GM19455 (cell line): ENCODE results near the gene FKBP7.
A peak's percentile ranks its signal among the peaks of the same experiment; 100 is the strongest.
"Not testable (repeated sequence)": the region's sequence is repeated elsewhere in the genome, so short reads cannot be mapped to it uniquely, and the experiment has no call there.

Experiments used
- ATAC-seq: cut with Tn5 transposase; IDR thresholded peaks from one replicate; pipeline ENCODE4 v1.9.1; 2021; ENCODE audit not compliant: unreplicated experiment

Gene FKBP7

DNA sequence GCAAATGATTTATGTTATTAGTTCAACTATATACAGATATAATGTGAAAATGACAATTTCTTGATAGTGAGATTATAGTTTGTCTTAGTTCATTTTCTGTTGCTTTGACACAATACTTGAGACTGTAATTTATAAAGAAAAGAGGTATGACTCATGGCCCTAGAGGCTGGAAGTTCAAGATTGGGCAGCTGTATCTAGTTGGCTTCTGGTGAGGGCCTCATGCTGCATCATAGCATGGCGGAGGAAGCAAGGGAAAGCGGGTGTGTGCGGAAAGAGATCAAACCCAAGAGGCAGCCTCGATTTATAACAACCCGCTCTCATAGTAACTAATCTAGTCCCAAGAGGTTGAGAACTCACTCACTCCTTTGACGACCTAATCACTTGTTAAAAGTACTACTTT lies 13.2 kb upstream of the FKBP7 start:
- ATAC-seq, result no peak

DNA sequence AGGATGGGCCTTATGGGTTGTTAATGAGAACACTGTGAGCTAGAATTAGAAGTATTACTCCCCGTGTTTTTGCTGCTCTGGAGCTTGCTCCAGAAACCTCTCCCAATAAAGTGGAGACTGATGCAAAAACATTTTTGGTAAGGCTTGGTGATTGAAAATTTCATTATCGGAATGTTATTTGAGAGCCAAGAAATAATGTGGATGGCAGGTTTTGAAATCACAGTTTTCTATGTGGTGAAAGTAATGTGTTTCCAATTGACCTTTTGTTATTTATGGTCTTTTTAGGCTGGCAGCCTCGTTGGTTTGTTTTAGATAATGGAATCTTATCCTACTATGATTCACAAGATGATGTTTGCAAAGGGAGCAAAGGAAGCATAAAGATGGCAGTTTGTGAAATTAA lies 7.0 kb upstream of the FKBP7 start:
- ATAC-seq, result no peak

DNA sequence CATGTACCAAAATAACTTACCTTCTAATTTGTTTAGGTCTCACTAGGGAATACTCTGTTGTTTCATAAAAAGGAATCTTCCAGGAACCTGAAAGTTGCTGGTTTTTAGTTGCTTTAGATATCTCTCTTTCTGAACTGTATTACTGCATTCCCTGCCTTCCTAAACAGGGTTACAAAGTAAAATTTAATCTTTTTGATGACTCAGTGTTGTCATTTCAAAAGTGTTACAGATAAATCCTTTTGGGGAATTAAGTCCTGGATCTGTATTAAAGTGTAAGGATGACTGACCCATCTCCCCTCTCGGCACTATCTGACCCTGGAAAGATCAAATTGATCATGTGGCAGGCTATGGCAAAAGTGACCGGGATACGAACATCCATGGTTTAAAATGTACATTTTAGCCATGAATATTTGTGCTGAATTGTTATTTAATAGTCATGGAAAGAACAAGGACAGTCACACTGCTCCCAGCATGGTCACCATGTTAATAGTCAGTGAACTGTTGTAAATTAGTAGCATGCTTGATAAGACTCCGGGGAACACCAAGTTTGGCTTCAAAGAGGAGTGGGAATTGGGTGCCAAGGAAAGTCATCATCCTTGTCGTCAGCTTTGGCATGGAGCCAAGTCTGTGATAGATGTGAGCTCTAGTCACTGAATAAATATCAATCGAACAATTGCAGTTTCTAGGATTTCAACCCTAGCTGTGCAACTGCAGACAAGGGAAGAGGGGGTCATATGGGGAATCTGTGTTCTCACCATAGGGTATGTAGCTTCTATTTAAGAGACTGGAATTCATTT lies 6.0 kb upstream of the FKBP7 start:
- no peak for ATAC-seq

DNA sequence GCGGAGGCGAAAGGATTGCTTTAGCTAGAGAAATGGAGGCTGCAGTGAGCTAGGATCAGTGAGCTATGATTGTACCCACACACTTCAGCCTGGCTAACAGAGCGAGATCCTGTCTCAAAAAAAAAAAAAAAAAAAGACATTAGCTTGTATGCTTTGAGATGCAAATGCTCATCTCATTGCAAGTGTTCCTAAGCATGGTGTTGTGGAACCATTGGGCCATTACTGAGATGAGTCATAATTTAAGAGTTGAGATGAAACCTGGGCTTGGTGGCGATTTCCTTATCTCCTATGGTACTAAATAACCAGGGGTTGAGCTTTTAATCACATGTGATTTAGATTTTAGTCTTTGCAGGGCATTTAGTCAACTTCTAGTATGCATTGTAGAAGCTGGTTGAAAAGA lies 4.0 kb upstream of the FKBP7 start:
- ATAC-seq, result no peak

DNA sequence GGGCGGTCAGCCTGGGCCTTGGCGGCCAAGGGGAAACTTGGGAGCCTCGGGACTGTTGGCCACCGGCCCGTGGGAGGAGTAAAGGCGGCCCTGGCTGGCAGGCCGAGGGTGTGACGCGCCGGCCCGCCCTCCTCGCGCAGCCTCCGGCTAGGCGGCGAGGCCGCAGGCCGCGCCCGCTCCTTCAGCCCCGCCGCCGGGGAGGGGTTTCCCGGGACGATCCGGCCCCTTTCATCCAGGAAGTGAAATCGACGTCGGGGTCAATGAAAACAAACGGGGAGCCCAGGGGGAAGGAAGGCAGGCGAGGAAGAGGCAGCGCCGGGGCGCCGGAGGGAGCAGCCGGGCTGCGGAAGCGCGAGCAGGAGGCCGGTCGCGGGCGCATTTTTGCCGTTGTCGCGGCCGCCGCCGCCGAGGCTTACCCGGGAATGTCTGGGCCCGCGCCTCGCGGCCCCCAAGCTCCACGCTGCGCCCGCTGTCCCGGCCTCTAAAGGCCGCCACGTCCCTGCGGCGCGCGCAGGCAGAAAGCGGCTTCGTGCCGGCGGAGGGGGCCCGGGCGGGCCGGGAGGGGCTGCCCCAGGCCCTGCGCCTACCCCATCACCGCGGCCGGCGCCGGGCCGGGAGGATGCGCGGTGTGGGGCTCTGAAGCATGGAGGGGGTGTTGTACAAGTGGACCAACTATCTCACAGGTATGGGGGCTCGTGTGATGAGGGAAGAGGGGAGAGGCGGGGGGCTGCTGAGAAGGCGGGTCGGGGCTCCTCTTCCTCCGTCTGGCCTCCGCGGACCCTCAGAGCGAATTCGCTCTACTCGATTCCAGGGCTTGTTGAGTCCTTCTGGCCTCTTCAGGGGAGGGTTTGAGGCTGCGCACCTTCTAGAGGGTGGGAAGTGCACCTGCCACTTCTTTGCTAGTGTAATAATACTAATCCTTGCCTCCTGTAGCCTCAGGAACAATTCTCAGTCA lies 2.1 kb upstream of the FKBP7 start, which contains the start of gene PLEKHA3:
Gene PLEKHA3 (plus strand): TSS at position 231 of the 955 bp plus-strand sequence. CDS start 413 bp downstream, at position 644.
- peak; percentile 72 for ATAC-seq

GRCh38 chr2:178479758-178480226 lies 1.4 kb upstream of the FKBP7 start:
- ATAC-seq, result no peak

- no peak for ATAC-seq
These were observed 846 bp upstream of the FKBP7 start for GRCh38 chr2:178479275-178479616.

DNA sequence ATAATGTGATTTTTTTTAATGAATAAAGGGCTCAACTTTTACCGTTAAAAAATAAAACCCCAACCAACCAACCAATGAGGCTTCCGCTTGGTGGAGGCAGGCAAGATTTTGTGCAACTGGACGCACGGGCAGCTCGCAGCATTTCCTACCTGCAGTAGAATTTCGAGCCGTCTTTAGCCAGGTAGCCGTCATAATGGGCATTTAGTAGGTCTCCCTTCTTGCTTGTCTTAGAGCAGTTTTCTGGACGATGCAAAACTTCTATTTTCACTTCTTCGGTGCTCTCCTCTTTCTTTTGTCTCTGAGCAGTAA lies 316 bp downstream of the FKBP7 start:
- no peak for ATAC-seq

- ATAC-seq, result no peak
These were observed 814 bp downstream of the FKBP7 start for GRCh38 chr2:178477443-178478129.

DNA sequence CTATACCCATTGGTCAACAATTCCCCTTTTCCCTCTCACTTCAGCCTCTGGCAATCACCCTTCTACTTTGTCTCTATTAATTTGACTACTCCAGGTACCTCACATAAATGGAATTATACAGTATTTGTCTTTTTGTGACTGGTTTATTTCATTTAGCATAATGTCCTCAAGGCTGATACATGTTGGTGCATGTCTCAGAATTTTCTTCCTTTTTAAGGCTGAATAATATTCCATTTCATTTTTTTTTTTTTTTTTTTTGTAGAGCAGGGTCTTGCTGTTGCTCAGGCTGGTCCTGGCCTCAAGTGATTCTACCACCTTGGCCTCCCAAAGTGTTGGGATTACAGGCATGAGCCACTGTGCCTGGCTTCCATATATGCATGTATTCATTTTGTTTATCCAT lies 1.9 kb downstream of the FKBP7 start:
- no peak for ATAC-seq

DNA sequence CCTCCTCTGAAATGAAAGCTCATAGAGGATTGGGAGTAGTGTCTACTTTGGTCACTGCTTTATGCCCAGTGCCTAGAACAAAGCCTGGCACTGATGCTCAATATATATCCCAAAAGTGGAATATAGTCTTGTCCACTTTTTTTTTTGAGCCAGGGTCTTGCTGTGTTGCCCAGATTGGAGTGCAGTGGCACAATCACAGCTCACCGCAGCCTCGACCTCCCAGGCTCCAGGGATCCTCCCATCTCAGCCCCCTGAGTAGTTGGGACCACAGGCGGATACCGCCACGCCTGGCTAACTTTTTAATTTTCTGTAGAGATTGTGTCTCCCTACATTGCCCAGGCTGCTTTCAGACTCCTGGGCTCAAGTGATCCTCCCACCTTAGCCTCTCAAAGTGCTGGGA lies 3.8 kb downstream of the FKBP7 start:
- ATAC-seq, result no peak

GRCh38 chr2:178473931-178474330 lies 4.5 kb downstream of the FKBP7 start:
- ATAC-seq, result no peak

DNA sequence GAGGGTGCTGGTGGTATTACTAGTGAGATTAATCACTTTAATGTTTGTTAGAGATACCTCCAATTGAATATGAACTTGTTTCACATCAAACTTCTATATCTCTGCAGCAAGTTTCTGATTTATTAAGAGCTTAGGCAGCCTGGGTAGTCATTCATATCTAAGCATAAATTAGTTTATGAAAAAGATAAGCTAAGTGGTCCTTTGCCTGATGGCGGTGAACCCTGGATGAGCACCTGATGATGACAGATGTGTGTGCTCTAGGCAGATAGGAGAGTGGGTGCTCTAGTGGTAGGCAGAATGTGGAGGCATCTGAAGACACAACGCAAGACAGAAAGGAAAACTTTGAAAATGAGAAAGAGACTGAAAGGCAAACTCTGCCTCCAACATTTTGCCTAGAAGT lies 5.0 kb downstream of the FKBP7 start:
- ATAC-seq, result no peak

DNA sequence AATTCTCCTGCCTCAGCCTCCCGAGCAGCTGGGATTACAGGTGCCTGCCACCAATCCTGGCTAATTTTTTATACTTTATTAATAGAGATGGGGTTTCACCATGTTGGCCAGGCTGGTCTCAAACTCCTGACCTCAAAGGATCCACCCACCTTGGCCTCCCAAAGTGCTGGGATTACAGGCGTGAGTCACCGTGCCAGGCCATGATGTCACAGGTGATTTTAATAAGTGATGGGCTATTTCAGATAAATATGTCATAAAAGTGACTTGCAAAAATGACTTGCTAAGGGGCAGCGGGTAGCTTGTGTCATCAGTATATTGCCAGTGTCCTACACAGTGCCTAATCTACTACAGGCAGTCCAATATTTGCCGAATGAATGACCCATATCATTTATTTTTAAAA lies 7.1 kb downstream of the FKBP7 start:
- ATAC-seq, result not testable (repeated sequence)

DNA sequence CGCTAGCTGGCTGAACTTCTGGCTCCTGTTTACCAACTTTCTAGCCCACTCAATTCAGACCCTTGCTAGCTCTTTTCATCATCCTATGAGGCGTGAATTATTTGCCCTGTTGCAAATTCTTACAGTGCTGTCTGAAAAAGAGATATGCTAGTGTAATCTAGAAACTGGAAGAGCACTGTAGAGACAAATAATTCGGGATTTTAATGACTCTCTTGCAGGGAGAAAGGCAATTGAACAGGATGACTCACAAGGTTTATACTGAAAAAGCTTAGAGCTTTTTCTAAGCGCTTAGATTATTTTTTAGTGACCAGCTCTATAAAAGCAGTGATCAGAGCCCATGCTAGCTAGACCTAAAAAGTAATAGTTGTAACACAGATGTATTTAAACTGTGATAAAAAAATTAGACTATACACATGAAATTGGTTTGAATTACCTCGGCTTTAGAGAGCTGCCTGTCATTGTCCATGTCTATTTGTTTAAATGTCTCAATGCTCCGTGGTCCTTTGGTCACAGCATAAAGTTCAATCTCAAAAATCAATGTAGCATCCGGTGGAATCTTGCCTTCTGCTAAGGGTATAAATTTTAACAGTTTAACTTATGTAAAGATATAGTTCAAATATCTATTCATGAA lies 9.1 kb downstream of the FKBP7 start:
- ATAC-seq, result no peak

DNA sequence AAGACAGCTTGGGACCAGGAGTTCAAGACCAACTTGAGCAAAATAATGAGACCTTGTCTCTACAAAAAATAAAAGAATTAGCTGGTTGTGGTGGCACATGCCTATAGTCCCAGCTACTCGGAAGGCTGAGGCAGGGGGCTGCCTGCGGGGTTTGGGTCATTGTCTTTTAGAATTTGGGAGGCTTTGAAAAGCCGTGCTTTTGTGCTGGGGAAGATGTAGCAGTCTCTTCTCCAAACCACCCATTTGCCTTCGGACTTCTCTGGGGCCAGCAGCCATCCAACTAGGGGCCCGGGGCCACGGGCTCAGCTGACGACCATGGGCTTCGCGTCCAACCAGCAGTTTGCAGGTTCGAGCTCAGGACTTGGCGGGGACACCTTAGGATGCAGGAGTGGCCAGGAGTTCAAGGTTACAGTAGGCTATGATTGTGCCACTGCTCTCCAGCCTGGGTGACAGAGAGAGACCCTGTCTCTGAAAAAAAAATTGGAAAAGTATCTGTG lies 21.0 kb downstream of the FKBP7 start:
- ATAC-seq, result no peak

DNA sequence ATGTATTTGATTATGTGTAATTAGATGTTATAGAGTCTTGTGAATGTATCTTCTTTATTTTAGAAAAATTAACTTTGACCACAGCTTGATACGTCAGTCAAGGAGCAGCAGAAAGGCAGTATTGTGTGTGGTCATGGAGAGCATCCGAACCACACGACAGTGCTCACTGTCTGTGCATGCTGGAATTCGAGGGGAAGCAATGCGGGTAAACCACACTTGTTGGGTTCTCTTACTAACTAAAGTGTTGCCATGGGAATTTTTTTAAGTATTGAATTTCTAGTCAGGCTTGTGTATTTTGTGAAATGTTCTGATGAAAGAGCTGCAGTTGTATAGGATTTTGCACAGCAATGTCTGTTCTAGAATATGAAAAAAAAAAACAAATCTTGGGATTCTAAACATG lies 22.5 kb downstream of the FKBP7 start:
- no peak for ATAC-seq

GRCh38 chr2:178452870-178453269 lies 25.5 kb downstream of the FKBP7 start:
- ATAC-seq, result no peak

GRCh38 chr2:178452334-178452733 lies 26.1 kb downstream of the FKBP7 start:
- no peak for ATAC-seq

DNA sequence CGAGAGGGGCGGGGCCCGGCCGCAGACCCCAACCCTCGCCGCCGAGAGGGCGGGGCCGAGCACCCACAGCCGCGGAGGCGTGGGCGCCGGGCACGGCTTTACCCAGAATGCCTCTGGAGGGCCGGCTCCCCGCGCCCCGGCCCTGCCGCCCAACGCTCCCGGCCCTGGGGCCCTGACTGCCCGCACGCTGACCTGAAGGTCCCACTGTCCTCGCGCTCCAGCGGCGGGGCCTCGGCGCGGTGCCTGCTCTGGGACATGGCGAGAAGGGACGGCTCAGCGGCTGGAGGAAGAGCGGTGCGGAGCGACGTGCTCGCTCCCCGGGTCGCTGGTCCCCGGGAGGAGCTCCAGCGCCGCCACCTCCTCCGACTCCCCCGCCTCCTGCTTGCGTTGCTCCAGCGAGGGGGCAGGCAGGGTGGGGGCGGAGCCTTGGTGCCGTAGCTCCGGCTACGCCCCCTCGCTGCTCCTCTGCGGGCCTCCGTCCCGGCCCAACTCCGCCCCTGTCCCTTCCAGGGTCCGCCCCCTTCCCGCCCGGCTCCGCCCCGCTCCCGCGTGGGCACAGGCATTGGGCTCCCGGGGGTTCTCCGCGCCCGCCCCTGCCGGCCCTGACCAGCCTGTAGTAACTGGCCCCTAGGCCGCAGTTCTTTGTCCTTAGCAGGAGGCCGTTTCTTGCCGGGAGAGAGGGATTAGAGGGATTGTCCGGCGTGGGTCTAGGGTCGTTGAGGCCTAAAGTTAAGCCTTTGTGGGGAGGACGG lies 27.4 kb downstream of the FKBP7 start, which contains the start of the genes PJVK and PRKRA:
Gene PJVK (plus strand): TSS at position 605 of the 752 bp plus-strand sequence. CDS start 2,032 bp downstream, outside the sequence.
Gene PRKRA (minus strand): TSS at position 402 of the 752 bp plus-strand sequence. CDS start 145 bp downstream, at position 257.
- ATAC-seq, result peak; percentile 84
